ENCODE results near the gene PGK1.
"Not testable (repeated sequence)": the region's sequence is repeated elsewhere in the genome, so short reads cannot be mapped to it uniquely, and the experiment has no call there.

The PGK1 gene

GRCh38 chrX:78103623-78104446 lies at the start of gene PGK1:
TSS of gene PGK1 (plus strand) at chrX:78104248. CDS start at chrX:78104341, 93 bp downstream.
- peak; percentile 94 for DNase-seq (ENCODE audit: low spot score)

GRCh38 chrX:78063687-78064086 lies 40.4 kb upstream of the PGK1 start:
- no peak for DNase-seq (ENCODE audit: low spot score)

DNA sequence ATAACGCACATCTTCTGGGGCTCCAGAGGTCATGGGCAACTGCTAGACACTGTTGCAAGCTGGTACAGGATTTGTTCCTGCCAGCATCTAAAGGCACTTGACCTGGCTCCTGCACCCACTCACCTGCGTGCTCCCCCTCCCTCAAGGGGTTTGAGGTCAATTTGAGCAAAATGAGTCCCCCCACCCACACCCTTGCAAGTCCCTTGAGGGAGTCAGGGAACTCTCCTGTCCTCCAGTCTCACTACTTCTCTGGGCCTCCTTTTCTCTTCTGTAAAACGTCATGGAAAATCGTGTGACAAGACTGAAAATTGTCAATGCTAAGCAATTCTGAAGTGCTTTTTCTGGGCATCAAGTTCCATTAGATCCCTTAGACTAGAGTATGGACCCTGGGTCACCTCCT lies 39.9 kb upstream of the PGK1 start:
- no peak for DNase-seq (ENCODE audit: low spot score)

GRCh38 chrX:78064698-78065601 lies 39.1 kb upstream of the PGK1 start:
- DNase-seq (ENCODE audit: low spot score): not testable (repeated sequence)

GRCh38 chrX:78066110-78066509 lies 37.9 kb upstream of the PGK1 start:
- no peak for DNase-seq (ENCODE audit: low spot score)

DNA sequence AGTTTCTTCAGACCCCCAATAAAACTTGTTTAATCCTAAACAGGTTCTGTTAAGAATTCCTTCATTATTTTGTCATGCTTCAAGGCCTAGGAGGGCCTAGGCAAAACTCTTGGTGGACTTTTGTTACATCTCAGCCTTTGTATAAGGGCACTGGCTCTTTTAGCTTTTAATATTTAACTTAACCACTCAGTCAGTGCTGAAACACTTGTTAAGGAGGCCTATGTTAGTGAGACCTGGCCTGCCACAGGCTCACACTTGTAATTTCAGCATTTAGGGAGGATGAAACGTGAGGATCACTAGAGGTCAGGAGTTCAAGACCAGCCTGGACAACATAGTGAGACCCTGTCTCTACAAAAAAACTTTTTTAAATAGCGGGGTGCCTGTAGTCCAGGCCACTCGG lies 32.7 kb upstream of the PGK1 start:
- no peak for DNase-seq (ENCODE audit: low spot score)

- peak; percentile 31 for DNase-seq (ENCODE audit: low spot score)
Observed at GRCh38 chrX:78073147-78074077, 30.6 kb upstream of the PGK1 start.

DNA sequence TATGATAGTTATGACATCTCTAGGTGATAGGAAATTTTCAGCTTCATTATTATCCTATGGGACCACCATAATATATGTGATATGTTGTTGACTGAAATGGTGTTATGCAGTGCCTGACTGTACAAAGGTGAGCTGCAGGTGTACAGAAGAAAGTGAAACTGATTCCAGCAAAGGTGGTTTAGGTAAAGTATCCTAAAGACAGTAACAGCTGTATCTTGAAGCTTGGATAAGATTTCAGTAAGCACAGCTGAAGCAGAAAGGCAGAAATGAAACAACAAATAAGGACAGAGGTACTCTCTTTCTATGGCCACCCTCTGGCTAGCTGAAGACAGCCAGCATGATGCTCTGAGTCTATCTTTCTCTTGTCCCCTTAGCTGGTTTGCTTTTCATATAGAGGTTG lies 30.0 kb upstream of the PGK1 start:
- no peak for DNase-seq (ENCODE audit: low spot score)

- no peak for DNase-seq (ENCODE audit: low spot score)
Observed at GRCh38 chrX:78075787-78076389, 28.2 kb upstream of the PGK1 start.

DNA sequence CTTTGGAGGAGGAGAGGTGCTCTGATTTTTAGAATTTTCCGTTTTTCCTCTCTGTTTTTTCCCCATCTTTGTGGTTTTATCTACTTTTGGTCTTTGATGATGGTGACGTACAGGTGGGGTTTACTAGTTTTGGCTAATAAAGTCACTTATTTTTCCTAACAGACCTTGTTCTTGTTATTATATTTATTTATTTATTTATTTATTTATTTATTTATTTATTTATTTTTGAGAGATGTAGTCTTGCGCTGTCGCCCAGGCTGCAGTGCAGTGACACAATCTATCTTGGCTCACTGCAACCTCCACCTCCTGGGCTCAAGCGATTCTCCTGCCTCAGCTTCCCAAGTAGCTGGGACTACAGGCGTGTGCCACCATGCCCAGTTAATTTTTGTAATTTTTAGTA lies 22.6 kb upstream of the PGK1 start:
- not testable (repeated sequence) for DNase-seq (ENCODE audit: low spot score)

DNA sequence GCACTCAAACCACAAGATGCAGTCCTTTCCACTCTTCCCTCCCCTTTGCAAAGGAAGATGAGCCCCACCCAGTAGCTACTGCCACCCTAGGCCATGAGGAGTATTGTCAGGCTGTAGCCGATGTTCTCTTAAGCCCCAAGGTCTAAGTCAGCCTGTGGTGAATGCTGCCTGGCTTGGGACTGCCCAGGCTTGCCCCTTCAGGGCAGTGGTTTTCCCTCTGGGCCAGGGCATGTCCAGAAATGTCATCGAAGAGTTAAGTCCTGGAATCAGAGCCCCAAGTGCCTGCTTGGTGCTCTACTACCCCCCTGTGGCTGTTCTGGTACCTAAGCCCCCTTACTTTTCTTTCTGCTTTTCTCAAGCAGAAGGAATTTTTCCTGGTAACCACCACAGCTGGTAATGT lies 11.8 kb upstream of the PGK1 start:
- no peak for DNase-seq (ENCODE audit: low spot score)

GRCh38 chrX:78098108-78098507 lies 5.9 kb upstream of the PGK1 start:
- no peak for DNase-seq (ENCODE audit: low spot score)

- DNase-seq (ENCODE audit: low spot score): no peak
Observed at GRCh38 chrX:78102091-78102490, 2.0 kb upstream of the PGK1 start.

- DNase-seq (ENCODE audit: low spot score): no peak
Observed at GRCh38 chrX:78103001-78103622, 936 bp upstream of the PGK1 start.

DNA sequence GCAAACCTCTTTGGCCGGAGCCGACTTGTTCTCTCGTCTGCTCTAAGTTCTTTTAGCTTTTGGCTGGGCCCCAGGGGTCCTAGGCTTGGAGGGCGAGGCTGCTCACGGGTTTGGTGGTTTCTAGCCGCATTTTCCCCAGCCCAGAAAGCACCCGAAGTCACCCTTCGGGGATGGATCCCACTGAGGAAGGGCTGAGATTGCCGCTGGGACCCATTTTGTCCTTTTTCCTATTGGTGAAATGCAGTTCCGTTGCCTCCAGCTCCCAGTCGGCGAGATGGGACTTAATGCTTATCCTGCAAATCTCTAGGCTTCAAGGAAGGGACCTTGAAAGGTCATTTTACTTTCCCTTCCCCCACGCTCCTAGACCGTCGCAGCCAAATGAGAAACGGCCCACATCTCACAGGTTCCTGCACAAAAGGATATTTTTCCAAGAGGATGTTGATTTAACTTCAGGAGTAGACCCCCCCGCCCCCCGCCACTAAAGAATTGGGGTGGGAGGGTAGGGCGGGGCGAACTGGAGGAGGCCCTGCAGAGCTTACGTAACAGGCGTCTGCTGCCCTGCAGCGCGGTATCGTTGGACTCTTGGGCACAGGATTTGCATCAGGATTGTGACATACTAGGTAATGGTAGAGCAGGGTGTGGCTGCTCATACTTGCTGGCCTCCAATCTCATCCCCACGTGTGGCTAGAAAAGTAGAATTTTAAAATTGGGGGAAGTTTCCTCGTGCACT lies 564 bp downstream of the PGK1 start:
- DNase-seq (ENCODE audit: low spot score): peak; percentile 26

DNA sequence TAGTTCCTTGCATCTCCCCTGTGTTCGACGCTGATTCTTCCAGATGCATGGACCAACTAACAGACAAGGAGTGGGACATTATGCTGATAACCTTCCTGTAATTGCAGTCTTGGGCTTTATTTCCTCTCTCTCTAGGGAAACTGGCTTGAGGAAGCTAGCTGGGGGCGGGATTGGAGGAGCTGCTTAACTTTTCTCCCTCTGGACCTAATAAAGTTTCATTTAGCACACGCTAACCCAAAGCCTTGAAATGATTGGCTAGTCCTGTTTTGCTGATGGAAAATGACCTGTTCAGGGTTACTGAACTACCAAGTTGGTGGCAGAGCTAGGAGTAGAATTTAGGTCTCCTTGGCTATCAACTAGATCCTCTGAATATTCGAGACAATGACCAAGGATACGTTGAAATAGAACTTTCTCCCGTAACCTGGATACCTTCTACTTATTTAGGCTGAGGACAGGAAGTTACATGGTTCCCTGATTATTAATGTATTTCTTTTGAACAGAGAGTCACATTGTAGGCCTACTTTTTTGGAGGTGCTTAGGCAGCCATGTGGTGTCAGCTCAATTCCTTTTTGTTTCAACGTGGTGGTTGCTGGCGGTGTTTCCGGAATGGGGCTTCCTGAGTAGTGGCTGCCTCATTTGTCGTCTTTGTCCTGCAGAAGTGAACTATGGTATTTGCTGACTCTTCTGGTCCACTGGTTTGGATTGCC lies 2.0 kb downstream of the PGK1 start:
- peak; percentile 40 for DNase-seq (ENCODE audit: low spot score)

GRCh38 chrX:78106651-78106986 lies 2.6 kb downstream of the PGK1 start:
- DNase-seq (ENCODE audit: low spot score): no peak

- no peak for DNase-seq (ENCODE audit: low spot score)
Observed at GRCh38 chrX:78109458-78109857, 5.4 kb downstream of the PGK1 start.

DNA sequence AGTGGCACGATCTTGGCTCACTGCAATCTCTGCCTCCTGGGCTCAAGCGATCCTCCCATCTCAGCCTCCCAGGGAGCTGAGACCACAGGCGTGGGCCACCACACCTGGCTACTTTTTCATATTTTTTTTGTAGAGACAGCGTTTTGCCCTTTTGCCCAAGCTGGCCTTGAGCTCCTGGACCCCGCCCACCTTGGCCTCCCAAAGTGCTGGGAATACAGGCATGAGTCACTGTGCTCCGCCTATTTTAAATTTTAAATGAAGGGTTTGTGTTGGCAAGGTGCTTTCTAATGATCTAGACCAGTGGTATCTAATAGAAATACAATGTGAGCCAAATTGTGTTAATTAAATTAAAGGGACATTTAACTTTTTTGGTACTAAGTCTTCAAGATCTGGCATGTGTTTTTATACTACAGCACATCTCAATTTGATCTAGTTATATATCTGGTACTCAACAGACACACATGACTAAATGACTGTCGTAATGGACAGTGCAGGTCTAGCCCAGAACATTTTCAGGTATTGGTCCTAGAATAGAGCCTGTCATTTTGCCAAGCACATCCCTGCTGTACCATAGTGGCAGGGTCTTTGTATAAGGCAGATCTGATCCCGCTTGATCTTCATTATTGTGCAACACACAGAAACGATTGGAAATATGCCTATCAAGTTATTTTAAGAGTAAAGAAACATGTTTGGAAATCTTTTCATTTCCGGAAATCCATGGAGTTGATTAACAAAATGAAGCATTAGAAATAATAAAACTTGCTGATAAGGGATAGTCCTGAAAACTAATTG lies 7.3 kb downstream of the PGK1 start:
- no peak for DNase-seq (ENCODE audit: low spot score)
